COLO668 (cell line): ENCODE data around the gene C1orf115.
"Not testable (repeated sequence)": the region's sequence is repeated elsewhere in the genome, so short reads cannot be mapped to it uniquely, and the experiment has no call there.

Source experiments
- DNase-seq: peaks from one replicate; lab custom pipeline; 2025; ENCODE audit not compliant: unreplicated experiment; lab: John Stamatoyannopoulos, UW

Gene C1orf115

DNA sequence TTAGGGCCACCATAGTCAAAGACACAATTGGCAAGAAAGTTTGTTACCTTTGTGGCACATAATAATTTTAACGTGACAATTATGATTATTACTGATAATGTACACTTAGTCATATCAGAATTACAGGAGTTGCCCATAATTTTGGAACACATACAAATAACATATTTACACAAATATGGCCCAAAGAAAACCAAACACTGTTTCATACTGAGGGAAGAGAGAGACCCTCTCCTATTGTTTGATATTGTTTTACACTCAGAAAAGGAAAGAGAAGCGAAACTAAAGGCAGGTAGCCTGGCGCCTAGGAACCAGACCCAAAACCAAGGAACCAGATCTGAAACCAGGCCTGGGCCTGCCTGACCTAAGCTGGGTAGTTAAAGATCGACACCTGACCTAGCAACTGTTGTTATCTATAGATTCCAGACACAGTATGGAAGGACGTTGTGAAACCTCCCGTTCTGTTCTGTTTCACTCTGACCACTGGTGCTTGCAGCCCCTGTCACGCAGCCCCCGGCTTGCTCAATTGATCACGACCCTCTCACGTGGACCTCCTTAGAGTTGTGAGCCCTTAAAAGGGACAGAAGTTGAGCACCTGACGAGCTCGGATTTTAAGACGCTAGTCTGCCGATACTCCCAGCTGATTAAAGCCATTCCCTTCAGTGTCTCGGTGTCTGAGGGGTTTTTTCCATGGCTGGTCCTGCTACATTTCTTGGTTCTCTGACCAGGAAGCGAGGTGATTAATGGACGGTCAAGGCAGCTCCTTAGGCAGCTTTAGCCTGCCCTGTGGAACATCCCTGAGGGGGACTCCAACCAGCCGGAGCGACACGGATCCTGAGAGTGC is 27.9 kb downstream of the C1orf115 start:
- DNase-seq = no peak

DNA sequence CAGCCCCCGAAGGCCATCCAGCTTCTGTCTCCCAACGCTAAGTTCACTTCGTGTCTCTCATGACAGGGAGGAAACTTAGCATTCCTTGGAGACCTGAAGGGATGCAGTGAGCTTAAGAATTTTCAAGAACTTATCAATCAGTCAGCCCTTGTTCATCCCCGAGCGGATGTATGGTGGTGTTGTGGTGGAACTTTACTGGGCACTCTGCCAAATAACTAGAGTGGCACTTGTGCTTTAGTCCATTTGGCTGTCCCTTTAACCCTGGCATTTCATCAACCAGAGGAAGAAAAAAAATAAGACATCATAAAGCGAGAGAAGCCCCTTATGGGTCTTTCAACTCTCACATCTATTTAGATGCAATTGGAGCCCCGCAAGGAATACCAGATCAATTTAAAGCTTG is 31.1 kb downstream of the C1orf115 start:
- DNase-seq = not testable (repeated sequence)

DNA sequence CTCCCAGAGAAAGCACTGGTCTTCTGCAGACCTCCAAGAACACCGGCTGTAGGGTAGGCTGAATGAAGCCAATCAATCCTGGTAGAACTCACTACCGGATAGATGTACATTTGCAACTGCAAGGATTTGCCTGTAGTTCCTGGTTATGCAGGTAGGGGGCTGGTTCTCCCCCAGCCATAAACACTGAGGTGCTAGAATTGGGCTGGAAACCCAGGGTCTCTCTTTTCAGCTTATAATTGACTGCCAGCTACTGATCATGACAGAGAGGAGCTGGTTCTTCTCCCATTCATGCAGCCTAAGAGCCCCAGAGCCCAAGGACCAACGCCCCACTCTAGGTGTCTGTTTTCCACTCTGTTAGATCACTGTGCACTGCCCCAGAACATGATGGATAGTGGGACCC is 36.5 kb downstream of the C1orf115 start:
- no peak for DNase-seq

DNA sequence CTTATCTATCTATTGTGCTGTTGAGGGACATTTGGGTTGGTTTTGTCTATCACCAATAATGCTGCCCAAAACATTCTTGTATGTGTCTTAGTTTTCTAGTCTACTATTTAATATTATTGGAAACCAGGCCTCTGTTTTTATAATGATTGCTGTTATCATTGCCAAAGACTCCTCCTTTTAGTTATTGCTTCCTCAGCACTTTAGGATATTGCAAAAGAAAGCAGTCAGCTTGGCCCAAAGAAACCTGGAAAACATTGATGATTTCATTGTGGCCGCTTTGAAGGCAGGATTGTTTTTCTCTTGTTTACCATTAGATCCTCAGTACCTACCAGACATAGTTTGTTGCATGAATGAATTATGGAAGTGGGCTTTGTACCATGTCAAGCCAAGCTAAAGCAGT is 37.4 kb downstream of the C1orf115 start:
- DNase-seq = no peak

DNA sequence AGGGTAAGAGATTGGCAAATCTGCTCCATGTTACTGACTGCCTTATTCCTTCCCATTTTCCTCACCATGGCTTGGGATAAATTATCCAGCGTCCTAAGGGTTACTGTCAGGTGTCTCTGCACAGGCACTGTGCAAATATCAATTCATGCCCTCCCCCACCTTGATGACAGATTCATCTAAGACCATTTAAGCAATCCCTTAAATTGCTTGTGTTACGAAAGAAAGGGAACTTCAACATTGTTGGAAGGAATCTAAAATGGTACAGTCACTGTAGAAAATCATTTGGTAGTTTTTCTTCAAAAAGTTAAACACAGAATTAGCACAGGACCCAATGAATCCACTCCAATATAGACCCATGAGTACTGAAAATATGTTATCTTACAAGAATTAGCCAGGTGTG is 40.3 kb downstream of the C1orf115 start:
- DNase-seq = no peak

DNA sequence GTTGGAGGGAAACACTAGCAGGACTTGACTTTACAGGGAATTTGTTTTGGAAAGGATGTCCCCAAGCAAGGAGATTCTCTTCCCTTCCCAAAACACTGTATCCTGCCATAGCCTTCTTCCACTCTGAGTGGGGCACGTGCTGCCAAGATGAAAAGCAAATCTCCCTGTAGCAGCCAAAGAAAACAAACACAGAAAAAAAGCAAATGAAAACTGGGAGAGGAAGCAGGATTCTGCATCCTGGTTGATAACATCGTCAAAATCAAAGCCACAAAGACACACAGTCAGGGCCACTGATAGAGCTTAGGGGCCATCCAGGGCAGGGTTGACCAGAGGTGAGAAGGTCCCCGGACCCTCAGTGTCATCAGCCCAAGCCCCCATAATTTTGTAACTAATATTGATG is 42.0 kb downstream of the C1orf115 start:
- no peak for DNase-seq

DNA sequence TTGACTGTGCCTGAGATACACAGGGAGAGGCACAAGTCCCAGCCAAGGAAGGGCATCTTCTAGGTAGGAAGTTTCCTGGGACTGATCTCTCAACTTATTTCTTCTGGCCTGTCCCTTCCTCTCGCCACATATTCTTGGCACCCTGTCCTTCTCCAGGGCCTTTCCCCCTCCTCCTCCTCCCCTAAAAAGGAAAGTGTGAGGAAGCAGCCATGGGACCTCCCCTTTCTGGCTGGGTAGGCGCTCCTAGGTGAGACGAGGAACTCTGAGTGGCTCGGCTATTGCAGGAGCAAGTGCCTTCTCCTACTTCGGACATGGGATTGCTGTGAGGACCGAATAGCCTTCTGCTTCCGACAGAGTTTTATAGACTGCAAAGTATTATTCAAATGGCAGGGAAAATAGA is 42.5 kb downstream of the C1orf115 start:
- no peak for DNase-seq

DNA sequence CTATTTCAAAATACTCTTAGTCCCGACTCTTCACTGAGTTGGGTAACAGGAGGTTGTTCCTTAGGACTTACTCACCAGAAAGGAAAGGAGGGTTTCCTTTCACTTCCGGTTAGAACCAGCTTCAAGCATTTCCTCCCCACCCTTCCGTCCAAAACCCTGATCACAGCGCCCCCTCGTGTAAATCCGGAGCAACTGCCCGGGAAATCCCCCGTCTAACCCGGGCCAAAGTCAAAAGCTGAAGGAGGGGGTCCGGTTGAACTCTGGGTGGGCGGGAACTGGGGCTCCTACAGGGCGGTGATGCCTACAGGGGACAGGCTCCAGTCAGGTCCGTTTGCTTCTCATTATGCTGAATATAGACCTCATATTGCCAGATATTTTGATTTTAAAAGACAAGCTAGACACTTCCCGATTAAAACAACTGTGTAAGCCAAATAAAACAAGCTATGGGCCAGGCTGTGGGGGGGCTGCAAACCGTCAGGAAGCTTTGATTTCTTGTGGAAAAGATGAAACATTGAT is 43.0 kb downstream of the C1orf115 start:
- peak; percentile 70 for DNase-seq

DNA sequence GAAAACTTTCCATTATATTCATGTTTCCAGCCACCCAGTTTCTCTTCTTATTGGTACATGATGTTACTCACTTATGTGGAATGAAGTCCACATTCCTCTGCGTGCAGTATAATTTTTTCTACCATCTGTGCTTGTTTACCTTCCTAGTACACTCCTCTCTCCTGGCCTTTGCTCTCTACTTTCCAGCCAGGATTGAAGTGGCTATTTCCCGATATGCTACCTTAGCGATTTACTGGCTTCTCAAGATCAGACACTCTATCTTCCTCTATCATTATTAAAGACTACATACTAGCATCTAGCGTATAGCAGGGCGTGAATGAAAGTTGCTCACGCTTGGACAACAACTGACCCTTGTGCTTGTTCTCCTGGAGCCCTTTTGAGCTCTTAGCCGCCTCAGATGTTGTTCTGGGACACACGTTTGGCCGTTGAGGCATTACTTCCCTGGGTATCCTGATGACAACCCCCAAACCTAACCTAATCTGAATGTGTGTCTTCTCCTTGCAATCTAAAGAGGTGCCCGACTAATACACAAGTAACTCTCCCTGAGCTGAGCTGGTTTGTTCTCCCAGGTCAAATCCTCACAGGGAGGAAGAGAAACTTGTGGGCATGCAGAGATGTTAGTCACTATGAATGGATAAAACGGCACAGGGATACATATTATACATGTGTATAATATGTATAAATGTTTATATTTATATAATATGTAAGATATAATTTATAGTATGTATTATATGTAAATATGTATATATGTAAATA is 44.6 kb downstream of the C1orf115 start:
- DNase-seq = no peak

DNA sequence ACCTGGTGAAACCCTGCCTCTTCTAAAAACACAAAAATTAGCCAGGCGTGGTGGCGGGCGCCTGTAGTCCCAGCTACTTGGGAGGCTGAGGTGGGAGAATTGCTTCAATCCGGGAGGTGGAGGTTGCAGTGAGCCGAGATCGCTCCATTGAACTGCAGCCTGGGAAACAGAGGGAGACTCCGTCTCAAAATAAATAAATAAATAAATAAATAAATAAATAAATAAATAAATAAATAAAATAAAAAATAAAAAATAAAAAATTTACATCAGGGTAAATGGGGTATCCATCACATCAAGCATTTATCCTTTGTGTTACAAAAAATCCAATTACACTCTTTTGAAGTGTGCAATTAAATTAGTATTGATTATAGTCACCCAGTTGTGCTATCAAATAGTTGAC is 46.1 kb downstream of the C1orf115 start:
- not testable (repeated sequence) for DNase-seq

DNA sequence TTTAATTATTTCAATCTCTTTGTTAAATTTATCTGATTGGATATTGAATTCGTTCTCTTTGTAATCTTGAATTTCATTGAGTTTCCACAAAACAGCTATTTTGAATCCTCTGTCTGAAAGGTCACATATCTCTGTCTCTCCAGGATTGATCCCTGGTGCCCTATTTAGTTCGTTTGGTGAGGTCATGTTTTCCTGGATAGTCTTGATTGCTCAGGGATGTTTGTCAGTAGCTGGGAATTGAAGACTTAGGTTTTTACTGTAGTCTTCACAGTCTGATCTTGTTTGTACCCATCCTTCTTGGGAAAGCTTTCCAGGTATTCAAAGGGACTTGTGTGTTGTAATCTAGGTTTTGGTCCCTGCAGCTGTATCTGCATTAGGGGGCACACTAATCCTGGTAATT is 51.2 kb downstream of the C1orf115 start:
- DNase-seq = no peak

DNA sequence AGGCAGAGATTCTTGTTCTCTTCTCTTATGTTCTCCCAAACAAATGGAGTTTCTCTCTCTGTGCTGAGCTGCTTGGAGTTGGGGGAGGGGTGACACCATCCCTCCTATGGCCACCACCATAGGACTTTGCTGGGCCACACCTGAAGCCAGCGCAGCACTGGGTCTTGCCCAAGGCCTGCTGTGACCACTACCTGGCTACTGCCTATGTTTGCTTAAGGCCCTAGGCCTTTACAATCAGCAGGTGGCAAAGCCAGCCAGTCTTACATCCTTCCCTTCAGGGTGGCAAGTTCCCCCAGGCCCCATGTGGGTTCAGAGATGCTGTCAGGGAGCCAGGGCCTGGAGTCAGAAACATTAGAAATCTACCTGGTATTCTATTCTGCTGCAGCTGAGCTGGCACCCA is 51.7 kb downstream of the C1orf115 start:
- no peak for DNase-seq

DNA sequence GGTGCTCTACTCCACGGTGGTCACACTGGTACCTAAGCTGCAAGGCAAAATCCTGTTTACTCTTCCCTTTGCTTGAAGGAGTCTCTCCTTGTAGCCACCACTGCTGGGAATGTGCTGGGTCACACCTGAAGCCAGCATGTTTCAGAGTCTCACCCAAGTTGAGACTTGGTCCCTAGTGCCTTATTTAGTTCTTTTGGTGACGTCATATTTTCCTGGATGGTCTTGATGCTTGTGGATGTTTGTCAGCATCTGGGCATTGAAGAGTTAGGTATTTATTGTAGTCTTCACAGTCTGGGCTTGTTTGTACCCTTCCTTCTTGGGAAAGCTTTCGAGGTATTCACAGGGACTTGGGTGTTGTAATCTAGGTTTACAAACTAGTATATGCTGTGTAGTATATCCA is 52.4 kb downstream of the C1orf115 start:
- DNase-seq = no peak

DNA sequence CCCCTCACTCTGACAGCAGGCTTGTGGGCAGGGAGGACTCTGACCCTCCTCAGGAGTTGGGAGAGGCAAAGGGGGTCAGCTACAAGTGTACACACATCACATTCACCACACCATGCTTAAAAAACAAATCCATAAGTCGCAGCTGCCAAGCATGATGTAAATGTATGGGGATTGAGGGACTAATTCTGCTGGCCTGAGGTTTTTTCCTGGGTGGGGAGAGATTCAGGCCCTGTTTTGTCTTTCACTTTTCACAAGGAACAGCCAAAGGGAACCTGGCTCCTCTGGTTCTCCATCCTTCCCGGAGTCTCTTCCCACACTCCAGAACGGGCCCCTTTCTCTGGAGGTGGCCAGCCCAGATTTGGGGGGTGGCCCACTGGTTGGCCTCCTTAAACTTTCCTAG is 56.7 kb downstream of the C1orf115 start:
- DNase-seq = no peak

DNA sequence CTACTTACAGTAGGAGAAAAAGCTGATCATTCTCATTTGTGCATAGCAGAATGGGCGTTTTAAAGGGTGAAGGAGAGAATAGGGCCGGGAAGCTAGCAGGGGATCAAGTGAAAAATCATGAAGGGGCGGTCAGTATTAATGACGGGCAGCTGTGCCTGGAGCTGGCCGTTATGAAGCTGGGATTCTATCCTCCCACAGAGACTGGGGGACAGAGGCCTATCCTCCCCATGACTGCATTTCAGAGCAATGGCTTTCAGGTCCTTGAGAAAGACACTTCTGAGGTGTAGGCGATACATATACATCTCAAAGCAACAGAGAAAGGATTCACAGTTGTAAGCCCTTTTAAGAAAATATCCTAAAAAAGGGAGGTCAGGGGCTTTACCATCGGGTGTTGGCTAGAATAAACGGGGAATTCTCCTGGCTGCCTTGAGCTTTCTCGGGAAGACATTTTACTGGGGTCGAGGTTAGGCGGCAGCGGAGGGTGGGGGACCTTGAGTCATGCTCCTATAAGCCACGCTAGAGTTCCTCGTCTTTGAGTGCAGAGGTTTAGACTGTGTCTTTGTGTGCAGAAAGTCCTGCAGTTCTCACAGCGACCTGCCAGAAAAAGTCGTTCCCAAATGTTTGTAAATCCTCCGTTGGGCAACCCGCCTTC is 57.4 kb downstream of the C1orf115 start:
- no peak for DNase-seq

DNA sequence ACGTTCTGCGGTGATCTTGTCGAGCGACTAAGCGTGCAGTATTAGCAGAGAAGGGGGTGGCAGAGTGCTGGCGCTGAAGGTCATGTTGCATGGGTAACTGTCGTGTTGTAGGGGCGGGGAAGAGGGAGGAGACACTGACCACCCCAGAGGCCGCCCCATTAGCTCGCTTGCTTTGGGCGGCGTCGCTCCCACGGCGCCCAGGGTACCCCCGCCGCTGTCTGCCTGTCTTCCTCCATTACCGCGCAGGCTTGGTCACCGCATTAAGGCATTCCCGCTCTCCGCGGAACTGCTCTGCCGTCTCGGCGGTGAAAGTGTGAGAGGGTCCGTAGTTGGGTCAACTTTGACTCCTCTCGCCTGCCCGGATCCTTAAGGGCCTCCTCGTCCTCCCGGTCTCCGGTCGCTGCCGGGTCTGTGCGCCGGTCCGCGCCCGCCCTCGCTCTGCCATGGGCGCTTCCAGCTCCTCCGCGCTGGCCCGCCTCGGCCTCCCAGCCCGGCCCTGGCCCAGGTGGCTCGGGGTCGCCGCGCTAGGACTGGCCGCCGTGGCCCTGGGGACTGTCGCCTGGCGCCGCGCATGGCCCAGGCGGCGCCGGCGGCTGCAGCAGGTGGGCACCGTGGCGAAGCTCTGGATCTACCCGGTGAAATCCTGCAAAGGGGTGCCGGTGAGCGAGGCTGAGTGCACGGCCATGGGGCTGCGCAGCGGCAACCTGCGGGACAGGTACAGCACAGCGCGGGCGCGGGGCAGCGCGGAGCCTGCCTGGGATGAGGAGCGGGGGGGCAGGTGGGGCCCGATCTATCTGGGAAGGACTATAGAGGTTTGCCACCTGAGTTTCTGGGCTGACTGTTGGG is 58.1 kb downstream of the C1orf115 start, which contains the start of gene MTARC2:
TSS of gene MTARC2 (plus strand) at position 234 of the 846 bp plus-strand sequence. CDS start at position 444, 210 bp downstream.
- DNase-seq = peak; percentile 75
